Naive thymus-derived CD8-positive, alpha-beta T cell (primary cell): ENCODE results near the gene CENPN. TPM values are rescaled to one million over a fixed set of nuclear protein-coding genes. Genes with fewer than 3 reads are reported as not detected.

Source experiments
- ATAC-seq, 2 donors: fragments of 150-1000 bp; cut with Tn5 transposase in 1 of 2; sonication (Bioruptor Pico), chemical (Tn5 transposase) in 1 of 2; 1 replicate in 1 of 2; 2 replicates in 1 of 2; pipeline ENCODE4 v1.10.0; 2021; ENCODE audit warnings: mild to moderate bottlenecking in 2 of 2, moderate library complexity in 2 of 2
- POLR2A ChIA-PET: fragments of 350-600 bp; sonication (Branson Sonifier 250); formaldehyde crosslinking; loops from one replicate; lab custom pipeline; 2021; ENCODE audit warnings: antibody characterized with exemption; lab: Charles Lee
- DNase-seq, 10 donors: peaks; one replicate each; pipeline versions ENCODE4 v3.0.0 to v3.0.0-alpha.2; 2020 to 2022
- H3K27ac Mint-ChIP-seq, 10 donors: one replicate each; pipeline ENCODE4 v1.8.0; 2020 to 2022; ENCODE audit warnings: mild to moderate bottlenecking in 10 of 10, mixed read lengths in 10 of 10, moderate library complexity in 4 of 10, inconsistent platforms in 1 of 10
- H3K27me3 Mint-ChIP-seq, 5 donors: one replicate each; pipeline ENCODE4 v1.8.0; 2021 to 2022; ENCODE audit warnings: mixed read lengths in 5 of 5
- H3K36me3 Mint-ChIP-seq, 3 donors: one replicate each; pipeline ENCODE4 v1.8.0; 2020 to 2022; ENCODE audit warnings: mixed read lengths in 3 of 3, mild to moderate bottlenecking in 2 of 3, inconsistent platforms in 1 of 3
- H3K4me1 Mint-ChIP-seq, 4 donors: one replicate each; pipeline ENCODE4 v1.8.0; 2021 to 2022; ENCODE audit warnings: mixed read lengths in 4 of 4
- H3K4me3 Mint-ChIP-seq, 10 donors: one replicate each; pipeline ENCODE4 v1.8.0; 2020 to 2022; ENCODE audit warnings: mild to moderate bottlenecking in 10 of 10, mixed read lengths in 10 of 10, moderate library complexity in 6 of 10, inconsistent platforms in 1 of 10
- H3K9me3 Mint-ChIP-seq, 9 donors: one replicate each; pipeline ENCODE4 v1.8.0; 2020 to 2022; ENCODE audit warnings: mixed read lengths in 9 of 9, mild to moderate bottlenecking in 3 of 9, inconsistent platforms in 1 of 9, moderate library complexity in 1 of 9
- polyA plus RNA-seq, 3 donors: library from polyadenylated mRNA; unstranded; fragments of 300-500 nt; fragmentation: Illumina TruSeq; gene quantifications; one replicate each; pipeline ENCODE4 v1.2.3, GENCODE V29; 2021
- total RNA-seq, 8 experiments: library from RNA in 2 of 8; stranded (reverse) in 2 of 8; gene quantifications; one replicate each; pipeline ENCODE4 v1.2.3 and lab custom pipeline; 2021 to 2026

CENPN gene
- total and polyA plus RNA-seq, 5 experiments from 2014 or later: 1.4 to 4.5 (median 3.0) TPM

- Mint-ChIP-seq H3K9me3 (no peaks in the 10 kb centered on the region), H3K27ac (peak overlapping the region; percentile 94 to 100 (median 100)), H3K27me3 (peaks cover 0 to 3% (median 0%) of the 10 kb centered on the region in 5 donors), H3K36me3 (no peaks in the 10 kb centered on the region), H3K4me1 (peaks cover 7 to 56% (median 49%) of the 10 kb centered on the region in 4 donors), H3K4me3 (peak overlapping the region; percentile 88 to 100 (median 95))
- DNase-seq (peak in 6 of 10 donors; percentile 47 to 82 (median 54)), ATAC-seq (peak; percentile 15 to 39)
- POLR2A ChIA-PET: interaction anchor here (1.4 to 4.7 kb wide), 4 partner anchors 9 to 308 kb away, joined by 4 to 34 read pairs (median 16); partner anchors contain the start of genes ATMIN, C16orf46 and GAN
Observed at GRCh38 chr16:81006211-81006812, 702 bp upstream of the CENPN start.

GRCh38 chr16:81008505-81008789 is 1.4 kb downstream of the CENPN start:
- peak overlapping the region; percentile 62 to 100 (median 100) for H3K27ac Mint-ChIP-seq
- peak overlapping the region; percentile 88 to 100 (median 95) for H3K4me3 Mint-ChIP-seq
- H3K4me1 Mint-ChIP-seq: peaks cover 4 to 42% (median 33%) of the 10 kb centered on the region in 4 donors
- no peak for DNase-seq
- no peak for ATAC-seq
- H3K9me3 Mint-ChIP-seq: no peaks in the 10 kb centered on the region
- H3K36me3 Mint-ChIP-seq: peaks cover 0 to 6% (median 2%) of the 10 kb centered on the region in 3 donors
- H3K27me3 Mint-ChIP-seq: peaks cover 0 to 3% (median 0%) of the 10 kb centered on the region in 5 donors
- POLR2A ChIA-PET: interaction anchor here (1.1 to 4.7 kb wide), 2 partner anchors 27 to 55 kb away, joined by 4 to 34 read pairs; partner anchors contain the start of gene ATMIN

GRCh38 chr16:81012974-81013373 is 6.0 kb downstream of the CENPN start:
- no peak overlapping the region for H3K4me3 Mint-ChIP-seq
- H3K36me3 Mint-ChIP-seq: peaks cover 0 to 27% (median 7%) of the 10 kb centered on the region in 3 donors
- ATAC-seq: no peak
- POLR2A ChIA-PET: no interaction called here
- DNase-seq: no peak
- peaks cover 0 to 10% (median 5%) of the 10 kb centered on the region in 4 donors for H3K4me1 Mint-ChIP-seq
- H3K9me3 Mint-ChIP-seq: no peaks in the 10 kb centered on the region
- H3K27ac Mint-ChIP-seq: peak overlapping the region in 1 of 10 donors; percentile 47
- H3K27me3 Mint-ChIP-seq: no peaks in the 10 kb centered on the region

GRCh38 chr16:81014672-81015071 is 7.7 kb downstream of the CENPN start:
- no peak overlapping the region for H3K4me3 Mint-ChIP-seq
- peak overlapping the region in 1 of 10 donors; percentile 64 for H3K27ac Mint-ChIP-seq
- H3K27me3 Mint-ChIP-seq: no peaks in the 10 kb centered on the region
- peaks cover 0 to 2% (median 0%) of the 10 kb centered on the region in 4 donors for H3K4me1 Mint-ChIP-seq
- ATAC-seq: no peak
- POLR2A ChIA-PET: no interaction called here
- peaks cover 0 to 41% (median 7%) of the 10 kb centered on the region in 3 donors for H3K36me3 Mint-ChIP-seq
- DNase-seq: no peak
- no peaks in the 10 kb centered on the region for H3K9me3 Mint-ChIP-seq

- Mint-ChIP-seq H3K4me3 (no peak overlapping the region), H3K27ac (peak overlapping the region in 2 of 10 donors; percentile 31 to 77), H3K36me3 (peaks cover 0 to 49% (median 9%) of the 10 kb centered on the region in 3 donors), H3K4me1 (no peaks in the 10 kb centered on the region), H3K9me3 (no peaks in the 10 kb centered on the region), H3K27me3 (no peaks in the 10 kb centered on the region)
- ATAC-seq: no peak
- POLR2A ChIA-PET: no interaction called here
- DNase-seq: no peak
Observed at GRCh38 chr16:81018496-81018895, 11.5 kb downstream of the CENPN start.

- H3K4me3 Mint-ChIP-seq: no peak overlapping the region
- H3K27me3 Mint-ChIP-seq: no peaks in the 10 kb centered on the region
- ATAC-seq: no peak
- no peak overlapping the region for H3K27ac Mint-ChIP-seq
- DNase-seq: no peak
- H3K9me3 Mint-ChIP-seq: no peaks in the 10 kb centered on the region
- POLR2A ChIA-PET: no interaction called here
- no peaks in the 10 kb centered on the region for H3K4me1 Mint-ChIP-seq
- H3K36me3 Mint-ChIP-seq: peaks cover 0 to 19% (median 7%) of the 10 kb centered on the region in 3 donors
Observed at GRCh38 chr16:81026429-81026828, 19.4 kb downstream of the CENPN start.

GRCh38 chr16:81029930-81030604 is 23.1 kb downstream of the CENPN start:
- Mint-ChIP-seq H3K27me3 (no peaks in the 10 kb centered on the region), H3K36me3 (peaks cover 0 to 7% (median 4%) of the 10 kb centered on the region in 3 donors), H3K4me1 (peaks cover 0 to 2% (median 0%) of the 10 kb centered on the region in 4 donors), H3K27ac (no peak overlapping the region), H3K9me3 (no peaks in the 10 kb centered on the region), H3K4me3 (no peak overlapping the region)
- no peak for DNase-seq
- no peak for ATAC-seq
- POLR2A ChIA-PET: no interaction called here

GRCh38 chr16:81035398-81035974 is 28.5 kb downstream of the CENPN start, which contains the start of gene ATMIN:
ATMIN (plus strand) TSS chr16:81035842; CDS start chr16:81035871, 29 bp downstream.
- Mint-ChIP-seq H3K4me3 (peak within 1 kb of the TSS; percentile 78 to 90 (median 85)), H3K27ac (peak within 1 kb of the TSS in 9 of 10 donors; percentile 51 to 92 (median 83)), H3K9me3 (no peaks in the 10 kb centered on the region)

GRCh38 chr16:81035975-81036750 is 29.1 kb downstream of the CENPN start:
- peak; percentile 68 to 76 for ATAC-seq
- no peaks in the 10 kb centered on the region for H3K9me3 Mint-ChIP-seq
- no peaks in the 10 kb centered on the region for H3K27me3 Mint-ChIP-seq
- H3K36me3 Mint-ChIP-seq: peaks cover 0 to 17% (median 0%) of the 10 kb centered on the region in 3 donors
- peak in 5 of 10 donors; percentile 18 to 68 (median 26) for DNase-seq
- peaks cover 18 to 36% (median 29%) of the 10 kb centered on the region in 4 donors for H3K4me1 Mint-ChIP-seq
- POLR2A ChIA-PET: interaction anchor here (0.9 to 4.9 kb wide), 6 partner anchors 28 to 702 kb away, joined by 3 to 34 read pairs (median 4); partner anchors contain the start of genes C16orf46, CENPN, CMC2 and GAN
- H3K27ac Mint-ChIP-seq: peak overlapping the region in 9 of 10 donors; percentile 44 to 92 (median 83)
- H3K4me3 Mint-ChIP-seq: peak overlapping the region; percentile 78 to 90 (median 85)

More at GRCh38 chr16:81035398-81035974, 28.5 kb downstream of the CENPN start, which contains the start of gene ATMIN:
- POLR2A ChIA-PET: interaction anchor here (0.9 to 4.9 kb wide), 6 partner anchors 27 to 702 kb away, joined by 3 to 34 read pairs (median 4); partner anchors contain the start of genes C16orf46, CENPN, CMC2 and GAN
- H3K36me3 Mint-ChIP-seq: peaks cover 0 to 10% (median 0%) of the 10 kb centered on the region in 3 donors
- DNase-seq (peak; percentile 79 to 98 (median 88)), ATAC-seq (peak; percentile 93 to 97)
- peaks cover 16 to 36% (median 28%) of the 10 kb centered on the region in 4 donors for H3K4me1 Mint-ChIP-seq
- H3K27me3 Mint-ChIP-seq: no peaks in the 10 kb centered on the region

- ATAC-seq (no peak), DNase-seq (no peak)
- H3K27ac Mint-ChIP-seq: peak overlapping the region in 9 of 10 donors; percentile 44 to 92 (median 83)
- peaks cover 0 to 24% (median 0%) of the 10 kb centered on the region in 3 donors for H3K36me3 Mint-ChIP-seq
- H3K4me1 Mint-ChIP-seq: peaks cover 18 to 36% (median 29%) of the 10 kb centered on the region in 4 donors
- peak overlapping the region; percentile 78 to 90 (median 85) for H3K4me3 Mint-ChIP-seq
- no peaks in the 10 kb centered on the region for H3K9me3 Mint-ChIP-seq
- H3K27me3 Mint-ChIP-seq: no peaks in the 10 kb centered on the region
- POLR2A ChIA-PET: interaction anchor here (0.9 to 4.9 kb wide), 4 partner anchors 28 to 701 kb away, joined by 3 to 34 read pairs (median 16); partner anchors contain the start of genes C16orf46, CENPN and CMC2
Observed at GRCh38 chr16:81036751-81037350, 29.8 kb downstream of the CENPN start.

- ATAC-seq (no peak), DNase-seq (no peak)
- H3K36me3 Mint-ChIP-seq: peaks cover 13 to 55% (median 20%) of the 10 kb centered on the region in 3 donors
- no peaks in the 10 kb centered on the region for H3K27me3 Mint-ChIP-seq
- POLR2A ChIA-PET: no interaction called here
- H3K27ac Mint-ChIP-seq: peak overlapping the region in 4 of 10 donors; percentile 12 to 65 (median 26)
- no peak overlapping the region for H3K4me3 Mint-ChIP-seq
- no peaks in the 10 kb centered on the region for H3K9me3 Mint-ChIP-seq
- peaks cover 16 to 36% (median 29%) of the 10 kb centered on the region in 4 donors for H3K4me1 Mint-ChIP-seq
Observed at GRCh38 chr16:81040131-81040530, 33.1 kb downstream of the CENPN start.
